IMR-90 (cell line): Measurements from ENCODE around the gene RBFOX2.

Source experiments
- MXI1 ChIP-seq: IDR thresholded peaks from 2 replicates; pipeline ENCODE4 v1.6.1; 2012; ENCODE audit warnings: low read depth, mild to moderate bottlenecking, low read length, moderate library complexity, borderline replicate concordance
- TF ChIP-seq, protein P1 (sequence below): conservative IDR thresholded peaks from 2 replicates; pipeline ENCODE4 v1.5.1; 2012; ENCODE audit warnings: mild to moderate bottlenecking, low read depth, low read length, improper control_type of control experiment

DNA sequence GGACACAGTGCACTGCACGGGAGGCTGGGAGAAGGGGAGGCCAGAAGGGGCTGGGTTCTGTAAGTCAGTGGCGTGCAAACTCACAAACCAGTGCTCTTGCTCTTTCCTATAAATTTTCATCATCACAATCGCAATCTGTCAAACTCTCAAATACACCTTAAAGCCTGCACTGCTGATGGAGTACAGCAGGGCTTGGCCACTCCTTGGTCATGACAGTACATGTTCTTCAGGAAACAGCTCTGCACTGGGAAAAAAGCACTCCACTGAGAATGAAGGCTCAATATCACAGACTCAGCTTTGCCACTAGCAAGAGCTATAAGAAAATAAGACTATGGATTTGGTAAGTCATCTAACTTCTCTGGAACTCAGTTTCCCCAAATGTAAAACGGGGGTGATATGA, 111.0 kb downstream of the RBFOX2 start:
- TF ChIP-seq, protein P1, sequence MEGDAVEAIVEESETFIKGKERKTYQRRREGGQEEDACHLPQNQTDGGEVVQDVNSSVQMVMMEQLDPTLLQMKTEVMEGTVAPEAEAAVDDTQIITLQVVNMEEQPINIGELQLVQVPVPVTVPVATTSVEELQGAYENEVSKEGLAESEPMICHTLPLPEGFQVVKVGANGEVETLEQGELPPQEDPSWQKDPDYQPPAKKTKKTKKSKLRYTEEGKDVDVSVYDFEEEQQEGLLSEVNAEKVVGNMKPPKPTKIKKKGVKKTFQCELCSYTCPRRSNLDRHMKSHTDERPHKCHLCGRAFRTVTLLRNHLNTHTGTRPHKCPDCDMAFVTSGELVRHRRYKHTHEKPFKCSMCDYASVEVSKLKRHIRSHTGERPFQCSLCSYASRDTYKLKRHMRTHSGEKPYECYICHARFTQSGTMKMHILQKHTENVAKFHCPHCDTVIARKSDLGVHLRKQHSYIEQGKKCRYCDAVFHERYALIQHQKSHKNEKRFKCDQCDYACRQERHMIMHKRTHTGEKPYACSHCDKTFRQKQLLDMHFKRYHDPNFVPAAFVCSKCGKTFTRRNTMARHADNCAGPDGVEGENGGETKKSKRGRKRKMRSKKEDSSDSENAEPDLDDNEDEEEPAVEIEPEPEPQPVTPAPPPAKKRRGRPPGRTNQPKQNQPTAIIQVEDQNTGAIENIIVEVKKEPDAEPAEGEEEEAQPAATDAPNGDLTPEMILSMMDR: no peak
- TF ChIP-seq MXI1: no peak
